ENCODE results near the gene TMC7. TPM values are rescaled to one million over a fixed set of nuclear protein-coding genes. Genes with fewer than 3 reads are reported as not detected.
A peak's percentile ranks its signal among the peaks of the same experiment; 100 is the strongest.

The TMC7 gene
- total and polyA plus RNA-seq, 2 of the 13 experiments (the other 11 are each of a cell fraction or from before 2014, with no cell fraction given) = 1.2 to 5.1 TPM

GRCh38 chr16:18983565-18984434 lies at the start of gene TMC7 (continued):
- TF ChIP-seq ATM (IDR thresholded peaks at IDR 0.05; ENCODE audit: borderline replicate concordance) = no peak
- TF ChIP-seq RFXANK (CRISPR knock-in tag; IDR thresholded peaks at IDR 0.05) = peak; percentile 89
- TF ChIP-seq ZSCAN5A (CRISPR knock-in tag; IDR thresholded peaks at IDR 0.05; ENCODE audit: borderline replicate concordance) = peak; percentile 95
- no peak for TF ChIP-seq KIAA2018 (CRISPR knock-in tag; IDR thresholded peaks at IDR 0.05; ENCODE audit: borderline replicate concordance)
- TF ChIP-seq ZNF335 (CRISPR knock-in tag; IDR thresholded peaks at IDR 0.05) = peak; percentile 79
- peak; percentile 84; the same call in 1 of the 2 replicates for TF ChIP-seq ZNF709 (CRISPR knock-in tag; IDR thresholded peaks at IDR 0.05)
- no peak for TF ChIP-seq ZNF703 (CRISPR knock-in tag; IDR thresholded peaks at IDR 0.05; ENCODE audit: borderline replicate concordance)
- 0 out of 2 replicates have a peak, but pooled peaks have one; percentile 44 for TF ChIP-seq REXO4 (CRISPR knock-in tag; IDR thresholded peaks at IDR 0.05; ENCODE audit: borderline replicate concordance)
- TF ChIP-seq HDAC1 (CRISPR knock-in tag; IDR thresholded peaks at IDR 0.05) = no peak
- no peak for TF ChIP-seq NKX3-1 (CRISPR knock-in tag; IDR thresholded peaks at IDR 0.05)
- no peak for TF ChIP-seq DPF2 (CRISPR knock-in tag; IDR thresholded peaks at IDR 0.05; ENCODE audit: borderline replicate concordance, low read depth)
- TF ChIP-seq ZNF552 (CRISPR knock-in tag; IDR thresholded peaks at IDR 0.05; ENCODE audit: borderline replicate concordance) = no peak
- TF ChIP-seq ZBTB10 (CRISPR knock-in tag; IDR thresholded peaks at IDR 0.05; ENCODE audit: borderline replicate concordance) = 0 out of 2 replicates have a peak, but pooled peaks have one; percentile 28
- peak in 1 of 2 experiments; percentile 71; a peak in 2 of 4 replicates for TF ChIP-seq NR2F1 (CRISPR knock-in tag; IDR thresholded peaks at IDR 0.05)
